BJ (cell line): Measurements from ENCODE around the gene FANCB. TPM values are rescaled to one million over a fixed set of nuclear protein-coding genes. Genes with fewer than 3 reads are reported as not detected.
A peak's percentile ranks its signal among the peaks of the same experiment; 100 is the strongest.

ENCODE experiments used
- CTCF ChIA-PET: fragments of 350-600 bp; formaldehyde crosslinking; extraction: SDS; loops from one replicate; lab custom pipeline; 2021; ENCODE audit warnings: antibody characterized with exemption, inconsistent platforms; lab: Yijun Ruan, JAX
- POLR2A ChIA-PET: fragments of 300-600 bp; sonication (Branson Sonifier 250); formaldehyde crosslinking; extraction: SDS; loops from one replicate; lab custom pipeline; 2021; ENCODE audit warnings: antibody characterized with exemption; lab: Charles Lee
- DNase-seq: peaks from one replicate; pipeline ENCODE4 v3.0.0-alpha.2; 2011; ENCODE audit warnings: low read depth
- H3K27me3 ChIP-seq: 2 replicates; pipeline ENCODE4 v1.6.0; 2011; ENCODE audit warnings: low read length; ENCODE audit not compliant: control insufficient read depth, insufficient read depth
- H3K36me3 ChIP-seq: 2 replicates; pipeline ENCODE4 v1.5.1; 2011; ENCODE audit warnings: low read length; ENCODE audit not compliant: control insufficient read depth, insufficient read depth
- H3K4me3 ChIP-seq: 2 replicates; pipeline ENCODE4 v1.5.1; 2011; ENCODE audit warnings: low read depth, mild to moderate bottlenecking, control low read depth, low read length
- CTCF ChIP-seq: IDR thresholded peaks from 2 replicates; pipeline ENCODE4 v1.5.1; 2011; ENCODE audit warnings: low read depth, mild to moderate bottlenecking, control low read depth, inconsistent platforms, low read length, moderate library complexity; ENCODE audit not compliant: insufficient read depth
- polyA plus RNA-seq: library from polyadenylated mRNA; depleted of rRNA; stranded (reverse); fragments of >200 nt; gene quantifications from 2 replicates; pipeline ENCODE4 v1.2.3, GENCODE V29; 2011

FANCB gene
- polyA plus RNA-seq, 1 experiment, result 0.78 TPM

DNA sequence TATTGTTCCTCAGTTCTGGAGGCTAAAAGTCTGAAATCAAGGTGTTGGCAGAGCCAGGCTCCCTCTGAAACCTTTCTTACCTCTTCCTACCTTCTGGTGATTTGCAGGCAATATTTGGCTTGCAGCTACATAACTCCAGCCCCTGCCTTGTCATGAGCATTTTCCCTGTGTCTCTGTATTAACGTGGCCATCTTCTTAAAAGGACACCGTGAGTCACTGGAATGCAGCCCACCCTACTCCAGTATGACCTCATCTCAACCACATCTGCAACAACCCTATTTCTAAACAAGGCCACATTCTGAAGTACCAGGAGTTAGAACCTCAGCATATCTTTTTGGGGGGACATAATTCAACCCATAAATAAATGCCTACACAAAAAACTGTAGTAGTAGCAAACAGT, 40.7 kb downstream of the FANCB start:
- H3K27me3 ChIP-seq, result no peaks in the 10 kb centered on the region
- CTCF ChIA-PET, result no interaction called here
- peak; percentile 26 for DNase-seq
- no peak for TF ChIP-seq CTCF
- H3K36me3 ChIP-seq, result no peaks in the 10 kb centered on the region
- no peak overlapping the region for H3K4me3 ChIP-seq
- POLR2A ChIA-PET, result no interaction called here

GRCh38 chrX:14829643-14830042, 43.2 kb downstream of the FANCB start:
- POLR2A ChIA-PET, result no interaction called here
- no peak for TF ChIP-seq CTCF
- Histone ChIP-seq H3K27me3 (no peaks in the 10 kb centered on the region), H3K36me3 (no peaks in the 10 kb centered on the region), H3K4me3 (no peak overlapping the region)
- CTCF ChIA-PET, result no interaction called here
- DNase-seq, result no peak

- no peak overlapping the region for H3K4me3 ChIP-seq
- ChIA-PET POLR2A (no interaction called here), CTCF (interaction anchor here (0.8 kb wide), 1 partner anchor 9 kb away, joined by 3 read pairs; no protein-coding TSS in a partner anchor)
- DNase-seq, result no peak
- no peak for TF ChIP-seq CTCF
- H3K27me3 ChIP-seq, result no peaks in the 10 kb centered on the region
- H3K36me3 ChIP-seq, result no peaks in the 10 kb centered on the region
Observed at GRCh38 chrX:14826319-14826718, 46.5 kb downstream of the FANCB start.

- POLR2A ChIA-PET, result no interaction called here
- CTCF ChIA-PET, result interaction anchor here (0.8 kb wide), 1 partner anchor 8 kb away, joined by 3 read pairs; no protein-coding TSS in a partner anchor
- H3K36me3 ChIP-seq, result no peaks in the 10 kb centered on the region
- no peak overlapping the region for H3K4me3 ChIP-seq
- no peak for TF ChIP-seq CTCF
- no peak for DNase-seq
- H3K27me3 ChIP-seq, result no peaks in the 10 kb centered on the region
Observed at GRCh38 chrX:14825851-14826250, 47.0 kb downstream of the FANCB start.

DNA sequence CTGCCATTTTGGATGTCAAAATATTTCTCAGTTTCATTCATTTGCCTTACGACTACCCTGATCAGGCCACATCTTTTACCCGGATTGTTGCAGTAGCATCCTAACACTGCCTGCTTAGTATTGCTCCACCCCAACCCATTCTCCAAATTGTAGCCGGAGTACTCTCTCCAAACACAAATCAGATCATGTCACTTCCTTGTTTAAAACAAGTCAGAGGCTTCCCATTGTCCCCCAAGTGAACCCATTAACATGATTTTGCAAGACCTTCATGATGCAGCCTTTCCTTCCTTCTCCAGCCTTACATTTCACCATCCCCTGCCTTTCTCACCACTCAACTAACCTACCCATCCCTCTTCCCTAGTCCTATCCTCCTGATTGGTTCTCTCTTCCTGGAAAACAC, 53.1 kb downstream of the FANCB start:
- Histone ChIP-seq H3K4me3 (no peak overlapping the region), H3K27me3 (no peaks in the 10 kb centered on the region), H3K36me3 (no peaks in the 10 kb centered on the region)
- no peak for TF ChIP-seq CTCF
- no peak for DNase-seq
- ChIA-PET CTCF (no interaction called here), POLR2A (no interaction called here)
